ENCODE data around the gene PRMT1. TPM values are rescaled to one million over a fixed set of nuclear protein-coding genes. Genes with fewer than 3 reads are reported as not detected.

Gene PRMT1
- total RNA-seq, 6 experiments from 2014 or later = 25.3 to 63.2 (median 39.9) TPM

- Histone ChIP-seq H3K9me3 (no peaks in the 10 kb centered on the region), H3K4me3 (peak overlapping the region; percentile 23 to 39 (median 24)), H3K27ac (peak overlapping the region in 2 of 3 donors; percentile 21 to 54), H3K36me3 (peaks cover 0 to 8% (median 3%) of the 10 kb centered on the region in 4 donors), H3K4me1 (peaks cover 0 to 17% (median 2%) of the 10 kb centered on the region in 4 donors), H3K27me3 (no peaks in the 10 kb centered on the region)
- TF ChIP-seq POLR2A (IDR thresholded peaks at IDR 0.05) (no peak), CTCF (IDR thresholded peaks at IDR 0.05) (no peak)
- no peak for DNase-seq
- intact Hi-C loops (cut with DNase I) = no loop called here
- WGBS (ENCODE audit: insufficient coverage, low coverage, low lambda C conversion rate, missing lambda C conversion rate) = 2% methylated on average over 10 of the region's 39 CpGs
- ATAC-seq = peak; percentile 6 to 44 (median 17)
Measured at GRCh38 chr19:49690079-49690655, 13.1 kb downstream of the PRMT1 start.

- H3K27me3 ChIP-seq = no peaks in the 10 kb centered on the region
- TF ChIP-seq CTCF (IDR thresholded peaks at IDR 0.05) = no peak
- peak within 1 kb of the TSS in 2 of 3 donors; percentile 21 to 54 for H3K27ac ChIP-seq
- peaks cover 0 to 5% (median 1%) of the 10 kb centered on the region in 4 donors for H3K36me3 ChIP-seq
- ATAC-seq (peak; percentile 63 to 79 (median 68)), DNase-seq (peak in 2 of 3 donors; percentile 69 to 72)
- 4% methylated on average over 33 of the region's 38 CpGs for WGBS (ENCODE audit: insufficient coverage, low coverage, low lambda C conversion rate, missing lambda C conversion rate)
- no peaks in the 10 kb centered on the region for H3K9me3 ChIP-seq
- intact Hi-C loops (cut with DNase I) = no loop called here
- H3K4me3 ChIP-seq = peak within 1 kb of the TSS; percentile 23 to 39 (median 24)
- H3K4me1 ChIP-seq = peaks cover 0 to 17% (median 2%) of the 10 kb centered on the region in 4 donors
Measured at GRCh38 chr19:49690656-49691242, 13.7 kb downstream of the PRMT1 start, which contains the start of gene CPT1C. Gene CPT1C, plus strand, starts transcription at chr19:49691116. Its CDS starts 1,137 bp downstream, at chr19:49692253.

GRCh38 chr19:49691243-49692146, 14.4 kb downstream of the PRMT1 start:
- Histone ChIP-seq H3K27me3 (no peaks in the 10 kb centered on the region), H3K36me3 (no peaks in the 10 kb centered on the region), H3K4me3 (peak overlapping the region; percentile 23 to 39 (median 24)), H3K9me3 (no peaks in the 10 kb centered on the region), H3K4me1 (peaks cover 0 to 17% (median 2%) of the 10 kb centered on the region in 4 donors), H3K27ac (no peak overlapping the region)
- intact Hi-C loops (cut with DNase I) = no loop called here
- ATAC-seq (peak; percentile 9 to 25 (median 18)), DNase-seq (no peak)
- TF ChIP-seq POLR2A (IDR thresholded peaks at IDR 0.05) (no peak), CTCF (IDR thresholded peaks at IDR 0.05) (no peak)
- 22% methylated on average over 20 of the region's 39 CpGs for WGBS (ENCODE audit: insufficient coverage, low coverage, low lambda C conversion rate, missing lambda C conversion rate)

- peaks cover 0 to 17% (median 2%) of the 10 kb centered on the region in 4 donors for H3K4me1 ChIP-seq
- H3K4me3 ChIP-seq = no peak overlapping the region
- no peaks in the 10 kb centered on the region for H3K36me3 ChIP-seq
- intact Hi-C loops (cut with DNase I) = no loop called here
- no peaks in the 10 kb centered on the region for H3K27me3 ChIP-seq
- H3K9me3 ChIP-seq = no peaks in the 10 kb centered on the region
- no peak overlapping the region for H3K27ac ChIP-seq
- WGBS (ENCODE audit: insufficient coverage, low coverage, low lambda C conversion rate, missing lambda C conversion rate) = 91% methylated on average over 5 of the region's 16 CpGs
- no peak for ATAC-seq
- no peak for DNase-seq
- no peak for TF ChIP-seq CTCF (IDR thresholded peaks at IDR 0.05)
- no peak for TF ChIP-seq POLR2A (IDR thresholded peaks at IDR 0.05)
Measured at GRCh38 chr19:49692147-49692506, 15.1 kb downstream of the PRMT1 start.

All from right lobe of liver (tissue), 6 donors.